ACHN (cell line): ENCODE measurements around the gene EFNA5.

Experiments used
- DNase-seq: peaks from one replicate; pipeline ENCODE4 v3.0.0-alpha.2; 2015
- in situ Hi-C: cut with HindIII; loops from 2 replicates; pipeline ENCODE4 v1.10.0; 2017; ENCODE audit warnings: low sequenced_read_pairs, low pct_ligation_motif_present, low pct_unique_long_range_greater_than_20kb

The EFNA5 gene

GRCh38 chr5:107380654-107381053 lies 290.1 kb downstream of the EFNA5 start:
- DNase-seq: no peak
- in situ Hi-C loops: no loop called here

- no peak for DNase-seq
- in situ Hi-C loops: no loop called here
These were observed 292.4 kb downstream of the EFNA5 start for GRCh38 chr5:107378218-107378899.

DNA sequence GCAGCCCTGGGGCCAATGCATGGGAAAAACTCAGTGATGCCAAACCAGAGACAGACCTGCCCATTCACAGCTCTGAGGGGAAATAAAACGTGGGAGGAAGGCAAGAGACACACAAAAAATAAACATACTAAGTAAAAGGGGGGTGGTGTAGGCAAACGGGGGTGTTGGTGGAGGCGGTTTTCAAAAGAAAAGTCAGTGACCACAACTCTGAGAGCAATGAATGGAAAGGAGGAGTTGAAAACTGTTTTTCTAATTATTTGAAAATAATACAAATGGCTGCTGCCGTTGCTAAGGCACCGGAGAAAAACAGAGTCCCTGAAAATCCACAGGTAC lies 293.5 kb downstream of the EFNA5 start:
- in situ Hi-C loops: no loop called here
- no peak for DNase-seq

GRCh38 chr5:107376546-107377276 lies 294.0 kb downstream of the EFNA5 start:
- no peak for DNase-seq

DNA sequence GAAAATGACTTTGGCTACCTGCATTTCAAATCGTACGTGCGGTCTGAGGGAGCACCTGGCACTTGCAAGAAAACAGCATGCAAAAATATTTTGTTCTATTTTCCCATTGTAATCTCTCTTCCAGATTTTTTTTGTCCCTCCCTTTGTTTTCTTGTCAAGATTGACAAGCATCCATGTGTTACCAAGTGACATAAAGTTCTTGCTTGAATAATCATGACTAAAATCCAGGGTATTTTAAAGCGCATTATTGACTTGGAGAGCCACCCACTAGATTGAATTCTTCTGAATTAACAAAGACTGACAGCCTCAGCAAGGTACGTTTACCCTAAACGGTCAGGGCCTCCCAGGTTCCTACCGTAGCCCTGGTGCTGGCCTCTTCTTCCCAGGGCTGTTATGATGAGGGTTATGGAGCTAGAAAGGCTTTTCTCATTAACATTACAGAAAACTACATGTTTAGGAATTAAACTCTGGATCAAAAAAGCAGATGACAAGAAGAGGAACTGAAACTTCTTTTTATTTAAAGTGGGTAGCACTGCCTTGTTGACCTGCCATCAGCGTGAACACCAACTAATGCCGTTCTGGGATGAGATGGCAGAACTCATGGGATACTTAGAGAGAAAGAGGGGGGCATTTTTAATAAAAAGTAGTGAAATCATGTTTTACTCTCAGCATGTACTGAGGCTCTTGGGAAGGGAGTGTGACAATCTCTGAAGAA lies 297.0 kb downstream of the EFNA5 start:
- DNase-seq: no peak
- in situ Hi-C loops: no loop called here

More at GRCh38 chr5:107376546-107377276, 294.0 kb downstream of the EFNA5 start:
- in situ Hi-C loops: no loop called here

- in situ Hi-C loops: no loop called here
These were observed 297.9 kb downstream of the EFNA5 start for GRCh38 chr5:107372723-107373450.

GRCh38 chr5:107370396-107370968 lies 300.3 kb downstream of the EFNA5 start:
- in situ Hi-C loops: no loop called here
- DNase-seq: no peak

More at GRCh38 chr5:107372723-107373450, 297.9 kb downstream of the EFNA5 start:
- no peak for DNase-seq

DNA sequence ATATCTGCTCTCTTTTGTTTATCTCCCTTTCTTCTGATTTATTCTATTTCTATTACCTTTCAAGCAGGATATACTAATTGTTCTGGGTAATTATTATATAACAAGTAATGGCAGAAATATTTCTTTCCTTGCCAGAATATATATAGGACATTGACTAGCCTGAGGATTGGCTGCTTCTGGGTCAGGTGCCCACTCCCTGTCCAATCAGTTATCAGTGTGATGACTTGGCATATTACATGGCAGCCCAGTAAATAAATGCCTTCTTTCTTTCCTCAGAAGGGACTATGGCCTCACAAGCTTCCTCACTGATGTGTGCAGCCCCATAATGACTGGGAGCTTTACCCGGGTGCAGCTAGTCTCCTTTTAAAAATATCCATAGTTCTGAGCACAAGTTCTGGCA lies 301.1 kb downstream of the EFNA5 start:
- no peak for DNase-seq
- in situ Hi-C loops: no loop called here

DNA sequence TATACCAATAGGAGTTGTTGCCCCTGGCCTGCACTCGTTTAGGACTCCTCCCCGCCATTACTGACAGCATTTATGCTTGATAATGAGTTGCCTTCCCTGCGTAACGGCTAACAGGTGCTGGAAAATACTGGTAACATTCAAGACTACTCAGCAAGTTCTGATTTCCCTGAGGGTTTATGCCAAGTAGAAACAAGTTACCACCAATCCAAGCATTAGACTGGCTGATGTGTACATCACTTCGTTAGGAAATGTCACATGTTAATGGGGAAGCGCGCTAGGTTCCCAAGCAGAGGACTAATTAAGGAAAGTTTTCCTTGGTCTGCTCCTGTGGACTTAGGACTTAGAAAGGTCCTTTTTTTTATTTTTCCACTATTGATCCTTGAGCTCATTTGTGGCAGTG lies 302.1 kb downstream of the EFNA5 start:
- DNase-seq: no peak
- in situ Hi-C loops: no loop called here

DNA sequence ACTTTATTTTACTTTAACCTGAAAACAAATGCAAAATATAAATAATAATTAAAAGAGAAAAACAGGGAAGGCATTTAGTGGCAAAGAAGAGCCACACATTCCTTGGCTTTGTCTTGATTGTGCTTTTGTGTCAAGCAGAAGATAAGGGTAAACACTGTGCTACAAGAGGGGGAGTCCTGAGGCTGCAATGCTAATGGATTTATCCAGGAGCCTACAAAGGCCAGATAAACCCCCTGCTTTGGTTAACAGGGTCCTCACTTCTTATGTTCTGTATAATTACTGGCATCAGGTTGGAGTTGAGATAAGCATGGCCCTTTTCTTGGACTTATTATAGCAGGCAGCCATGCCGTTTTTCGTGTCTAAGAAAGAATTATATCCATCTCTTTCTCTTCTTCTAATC lies 302.8 kb downstream of the EFNA5 start:
- in situ Hi-C loops: no loop called here
- no peak for DNase-seq

GRCh38 chr5:107367480-107367879 lies 303.3 kb downstream of the EFNA5 start:
- in situ Hi-C loops: no loop called here
- no peak for DNase-seq

DNA sequence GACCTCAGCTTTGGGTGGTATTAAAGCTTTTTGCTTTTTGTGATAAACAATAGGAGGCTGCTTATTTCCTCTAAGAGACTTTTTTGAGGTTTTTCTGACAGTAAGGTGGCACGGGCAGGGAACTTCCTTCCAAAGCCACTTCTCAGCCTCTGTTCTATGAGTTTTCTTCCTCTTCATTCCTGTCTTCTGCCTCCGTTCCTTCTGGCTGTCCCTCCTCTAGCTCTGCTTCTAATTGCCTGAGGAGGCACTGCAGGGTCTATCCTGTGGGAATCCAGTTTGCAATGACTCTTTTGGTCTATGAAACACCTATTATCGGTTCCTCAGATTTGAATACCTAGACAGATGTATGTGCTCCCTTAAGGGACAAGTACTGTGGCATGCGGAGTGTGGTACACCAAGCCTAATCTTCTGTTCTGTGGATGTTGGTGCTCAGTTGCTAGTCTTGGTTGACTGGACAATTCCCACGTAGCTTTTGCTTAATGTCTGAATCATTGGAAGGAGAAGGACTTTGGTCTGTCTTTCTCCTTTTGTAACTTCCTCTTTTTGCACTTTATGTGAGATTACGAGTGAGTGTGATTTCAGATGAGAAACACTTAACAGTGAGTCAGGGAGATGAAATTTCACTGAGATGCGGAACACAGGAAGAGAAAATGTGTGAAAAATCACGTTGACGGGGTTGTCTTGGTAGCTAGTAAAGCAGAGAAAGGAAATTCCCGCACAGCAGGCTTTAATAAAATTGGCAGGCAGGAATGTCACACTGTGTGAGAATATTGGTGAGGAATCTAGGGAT lies 305.2 kb downstream of the EFNA5 start:
- in situ Hi-C loops: no loop called here
- DNase-seq: peak; percentile 78

DNA sequence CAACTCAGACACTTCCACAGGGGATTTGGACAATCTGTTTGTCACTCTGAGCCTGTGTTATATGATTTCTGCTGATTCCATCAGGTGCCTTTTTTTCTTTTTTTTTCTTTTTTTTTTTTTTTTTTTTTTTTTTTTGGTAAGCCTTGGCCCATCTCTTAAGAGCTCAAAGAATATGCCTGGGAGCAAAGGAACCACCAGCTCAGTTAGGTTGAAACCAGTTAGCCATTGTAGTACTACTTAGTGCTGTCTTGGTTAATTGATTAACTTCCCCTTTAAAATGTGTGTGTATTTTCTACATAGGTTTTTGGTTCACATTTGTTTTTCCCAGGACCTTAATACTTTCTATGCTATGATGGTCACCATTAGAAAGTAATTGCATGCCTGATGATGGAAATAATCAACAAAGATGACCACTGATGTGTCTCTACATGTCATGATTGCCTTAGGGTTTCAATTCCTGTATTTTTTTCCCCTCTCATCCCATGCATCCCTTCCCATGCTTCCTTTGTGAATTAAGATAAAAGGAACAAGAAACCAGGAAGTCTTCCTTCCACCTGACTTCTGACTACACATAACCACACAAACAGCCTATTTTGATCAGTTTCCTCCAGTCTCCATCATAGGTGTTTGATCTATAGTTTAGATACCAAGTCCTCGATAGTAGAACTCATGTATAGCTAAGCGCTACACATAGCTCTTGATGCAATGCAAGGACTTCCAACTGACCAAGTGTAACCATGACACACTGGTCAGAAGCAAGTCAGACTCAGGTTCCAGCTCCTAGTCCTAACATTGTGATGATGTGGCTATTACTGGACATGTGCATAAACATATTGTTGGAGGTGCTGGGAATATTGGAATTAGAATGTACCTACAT lies 306.1 kb downstream of the EFNA5 start:
- DNase-seq: no peak
- in situ Hi-C loops: no loop called here

DNA sequence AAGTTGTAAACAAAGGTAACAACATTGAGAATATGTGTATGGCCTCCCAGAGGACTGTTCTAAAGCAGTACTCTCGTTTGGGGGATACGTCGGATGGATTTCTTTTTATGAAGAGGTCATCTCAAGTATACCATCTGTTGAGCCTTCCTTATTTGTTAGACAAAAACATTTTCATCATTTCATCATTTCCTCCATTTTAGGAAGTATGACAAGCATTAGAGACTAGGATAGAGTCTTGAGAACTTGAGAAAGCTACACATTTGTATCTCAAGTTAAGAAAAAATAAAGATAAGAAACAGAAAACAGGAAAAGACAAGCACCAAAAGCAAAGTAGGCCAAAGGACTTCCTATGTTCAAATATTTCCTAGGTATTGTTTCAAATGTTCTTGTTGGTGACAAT lies 307.0 kb downstream of the EFNA5 start:
- in situ Hi-C loops: no loop called here
- no peak for DNase-seq

DNA sequence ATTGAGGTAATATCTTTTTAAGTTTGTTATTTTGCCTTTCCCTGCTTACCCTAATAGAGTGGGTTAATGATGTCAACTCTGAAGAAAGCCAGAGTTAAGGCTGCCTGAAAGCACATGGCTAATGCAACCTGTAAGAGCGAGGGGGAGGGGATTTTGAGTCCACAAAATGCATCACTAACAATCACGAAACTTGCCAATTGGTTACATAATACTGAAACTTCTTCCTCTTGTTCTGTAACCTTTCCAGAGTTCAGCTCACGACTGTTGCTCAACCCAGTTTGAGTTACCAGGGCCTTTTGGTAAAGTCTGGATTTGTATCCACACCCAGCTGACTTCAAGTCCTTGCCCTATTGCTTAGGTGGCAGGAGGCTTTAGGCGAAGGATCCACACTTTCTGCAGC lies 308.8 kb downstream of the EFNA5 start:
- in situ Hi-C loops: no loop called here
- DNase-seq: no peak

- DNase-seq: peak; percentile 8
- in situ Hi-C loops: no loop called here
These were observed 310.9 kb downstream of the EFNA5 start for GRCh38 chr5:107359916-107360234.
